Esophagus squamous epithelium (tissue), 4 donors: Measurements from ENCODE around the gene ASPA.

ENCODE experiments used
- POLR2A ChIP-seq, 4 donors: fragments of 450-650 bp; IDR thresholded peaks; one replicate each; pipeline ENCODE4 v1.6.1; 2017; ENCODE audit warnings: antibody characterized with exemption in 4 of 4, mild to moderate bottlenecking in 4 of 4, moderate library complexity in 3 of 4
- TF ChIP-seq, protein P1 (sequence below), 6 experiments: fragments of 450-650 bp in 4 of 6; fragments of 200-600 bp in 2 of 6; sonication (generic) in 2 of 6; IDR thresholded peaks; one replicate each; pipeline ENCODE4 v1.5.1; 2016 to 2019; ENCODE audit warnings: antibody characterized with exemption in 6 of 6, mild to moderate bottlenecking in 4 of 6, moderate library complexity in 4 of 6

DNA sequence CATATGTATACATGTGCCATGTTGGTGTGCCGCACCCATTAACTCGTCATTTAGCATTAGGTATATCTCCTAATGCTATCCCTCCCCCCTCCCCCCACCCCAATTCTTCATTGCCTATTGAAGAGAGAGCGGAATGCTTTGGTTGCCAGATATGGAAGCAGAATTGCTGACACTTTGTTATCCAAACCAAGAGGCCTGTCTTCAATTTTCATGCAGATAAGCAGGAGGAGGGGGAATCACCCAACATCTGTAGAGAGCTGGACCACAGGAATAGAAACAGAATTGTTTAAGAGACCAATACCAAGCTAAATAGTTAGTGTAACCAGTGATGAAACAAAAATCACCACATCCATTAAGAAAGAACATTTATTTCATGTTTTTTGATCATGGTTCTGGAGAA is 7.1 kb downstream of the ASPA start:
- TF ChIP-seq, protein P1, sequence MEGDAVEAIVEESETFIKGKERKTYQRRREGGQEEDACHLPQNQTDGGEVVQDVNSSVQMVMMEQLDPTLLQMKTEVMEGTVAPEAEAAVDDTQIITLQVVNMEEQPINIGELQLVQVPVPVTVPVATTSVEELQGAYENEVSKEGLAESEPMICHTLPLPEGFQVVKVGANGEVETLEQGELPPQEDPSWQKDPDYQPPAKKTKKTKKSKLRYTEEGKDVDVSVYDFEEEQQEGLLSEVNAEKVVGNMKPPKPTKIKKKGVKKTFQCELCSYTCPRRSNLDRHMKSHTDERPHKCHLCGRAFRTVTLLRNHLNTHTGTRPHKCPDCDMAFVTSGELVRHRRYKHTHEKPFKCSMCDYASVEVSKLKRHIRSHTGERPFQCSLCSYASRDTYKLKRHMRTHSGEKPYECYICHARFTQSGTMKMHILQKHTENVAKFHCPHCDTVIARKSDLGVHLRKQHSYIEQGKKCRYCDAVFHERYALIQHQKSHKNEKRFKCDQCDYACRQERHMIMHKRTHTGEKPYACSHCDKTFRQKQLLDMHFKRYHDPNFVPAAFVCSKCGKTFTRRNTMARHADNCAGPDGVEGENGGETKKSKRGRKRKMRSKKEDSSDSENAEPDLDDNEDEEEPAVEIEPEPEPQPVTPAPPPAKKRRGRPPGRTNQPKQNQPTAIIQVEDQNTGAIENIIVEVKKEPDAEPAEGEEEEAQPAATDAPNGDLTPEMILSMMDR (IDR thresholded peaks at IDR 0.05), result no peak
- no peak for TF ChIP-seq POLR2A (IDR thresholded peaks at IDR 0.05)
